Stimulated activated CD4-positive, alpha-beta T cell treated with anti-CD3 and anti-CD28 coated beads, TNF-alpha, amount 100 ng/mL, for 48 hours (primary cell): ENCODE measurements around the gene XPA.

Experiments
- DNase-seq, 3 donors: peaks; one replicate each; pipeline ENCODE4 v3.0.0-alpha.2; 2020; ENCODE audit warnings: low read depth in 3 of 3

XPA gene

DNA sequence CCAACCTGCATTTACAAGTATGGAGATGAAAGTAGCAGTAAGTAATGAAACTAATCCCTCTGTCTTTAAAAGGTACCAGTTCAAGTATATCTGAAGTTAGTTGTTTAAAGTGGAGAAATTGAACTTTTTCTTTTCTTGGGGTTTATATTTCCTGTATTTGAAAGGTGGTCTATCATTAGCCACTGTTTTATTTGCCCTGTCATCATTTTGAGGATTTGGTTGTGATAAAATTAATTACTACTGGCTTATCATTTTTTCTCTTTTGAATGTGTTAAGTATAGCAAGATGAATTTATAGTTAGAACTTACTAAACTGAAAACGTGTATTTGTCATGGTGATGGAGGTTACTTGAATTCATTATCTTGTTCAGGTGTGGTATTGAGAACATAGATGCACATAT, 38.4 kb downstream of the XPA start:
- DNase-seq = no peak

DNA sequence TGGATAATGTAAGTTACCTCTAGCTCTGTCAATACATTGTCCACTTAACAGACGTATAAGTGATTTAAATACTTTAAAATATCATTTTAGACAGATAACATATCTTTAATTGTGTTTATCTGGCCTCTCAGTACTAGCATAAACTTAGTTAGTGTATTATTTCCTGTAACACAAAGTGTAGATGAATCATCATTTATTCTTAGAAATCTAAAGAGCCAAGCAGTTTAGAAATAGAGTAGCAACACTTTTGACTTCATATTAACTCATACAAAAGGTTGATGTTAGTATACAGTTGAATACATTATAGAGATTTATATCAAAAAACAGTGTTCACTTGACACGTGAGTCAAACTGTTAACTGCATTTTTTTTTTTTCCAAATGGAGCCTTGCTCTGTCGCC, 45.5 kb downstream of the XPA start:
- DNase-seq = no peak

DNA sequence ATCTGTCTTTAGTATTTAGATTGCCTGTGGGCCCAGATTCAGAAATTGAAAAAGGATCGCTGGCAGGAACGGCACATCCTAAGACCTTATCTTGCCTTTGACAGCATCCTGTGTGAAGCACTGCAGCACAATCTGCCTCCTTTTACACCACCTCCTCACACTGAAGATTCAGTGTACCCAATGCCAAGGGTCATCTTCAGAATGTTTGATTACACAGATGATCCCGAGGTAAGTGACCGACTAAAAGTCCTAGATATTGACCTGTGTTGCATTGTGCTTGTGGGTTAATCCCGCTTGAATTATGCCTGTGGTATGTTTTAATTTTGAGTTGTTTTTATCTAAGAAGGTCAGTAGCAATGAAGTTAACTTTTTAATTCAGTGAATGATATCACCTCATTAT, 49.1 kb downstream of the XPA start:
- no peak for DNase-seq

DNA sequence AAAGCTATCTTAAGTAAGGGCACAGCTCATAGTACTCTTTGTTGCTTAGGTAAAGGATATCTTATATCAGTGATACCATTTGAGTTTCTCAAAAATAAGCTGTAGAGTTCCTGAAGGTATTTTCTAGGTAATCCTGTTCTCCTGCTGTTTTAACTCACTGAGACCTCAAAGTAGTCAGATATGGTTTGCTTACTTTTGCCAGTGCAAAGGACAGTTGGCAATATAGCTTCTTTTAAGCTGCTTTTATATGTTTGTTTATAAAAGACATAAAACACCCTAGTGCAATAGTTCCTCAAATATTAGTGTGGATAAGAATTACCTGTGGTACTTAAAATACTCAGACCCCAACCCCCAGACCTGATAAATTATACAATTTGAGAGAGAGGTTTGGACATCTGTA, 51.4 kb downstream of the XPA start:
- DNase-seq = no peak

DNA sequence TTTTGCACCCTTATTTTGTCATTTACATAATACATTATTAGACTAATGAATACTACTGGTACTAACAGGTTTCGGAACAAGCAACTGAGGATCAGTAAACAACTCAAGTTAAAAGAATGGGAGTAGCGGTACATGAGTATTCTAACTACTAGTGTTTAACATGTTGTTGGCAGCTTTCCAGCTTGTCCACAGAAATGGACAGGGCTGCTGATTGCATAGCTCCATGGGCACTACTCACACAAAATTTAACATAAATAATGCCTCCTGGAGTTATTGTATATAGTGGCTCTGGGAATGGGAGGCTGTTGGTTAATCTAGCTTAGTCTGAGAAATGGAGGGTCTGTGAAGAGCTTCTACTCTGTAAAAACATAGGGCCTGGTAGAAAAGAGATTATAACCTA, 56.8 kb downstream of the XPA start:
- no peak for DNase-seq

DNA sequence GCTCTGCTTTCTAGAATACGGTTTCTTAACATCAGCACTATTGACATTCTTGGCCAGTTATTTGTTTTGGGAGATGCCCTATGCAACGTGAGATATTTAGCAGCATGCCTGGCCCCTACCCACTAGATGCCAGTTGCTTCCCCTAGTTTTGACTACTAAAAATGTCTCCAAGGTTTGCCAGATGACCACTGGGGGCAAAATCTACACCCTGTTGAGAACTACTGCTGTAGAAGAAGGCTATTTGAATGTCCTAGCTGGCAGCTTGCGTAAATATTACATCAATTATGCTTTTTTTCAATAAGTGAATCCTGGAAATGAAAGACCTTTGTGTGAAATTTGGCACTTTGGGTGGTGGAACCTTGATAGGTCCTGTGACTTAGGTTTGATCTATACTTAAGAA, 58.5 kb downstream of the XPA start:
- DNase-seq = no peak

DNA sequence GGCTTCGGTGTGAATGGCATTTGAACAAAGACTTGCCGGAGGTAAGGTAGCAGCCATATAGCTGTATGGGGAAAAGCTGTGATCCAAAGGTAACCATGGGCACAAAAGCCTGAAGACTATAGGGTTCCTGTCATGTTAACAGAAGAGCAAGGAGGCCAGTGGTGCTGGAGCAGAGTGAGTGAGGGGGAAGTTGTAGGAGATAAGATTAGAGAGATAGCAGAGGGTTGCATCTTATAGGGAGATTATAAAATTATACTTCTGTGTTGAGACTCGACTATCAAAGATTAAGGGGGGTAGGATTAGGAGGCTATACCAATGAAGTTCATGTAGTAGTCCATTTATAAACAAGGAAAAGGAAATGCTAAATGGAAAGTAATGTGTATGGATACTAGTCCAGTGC, 60.2 kb downstream of the XPA start:
- DNase-seq = no peak

DNA sequence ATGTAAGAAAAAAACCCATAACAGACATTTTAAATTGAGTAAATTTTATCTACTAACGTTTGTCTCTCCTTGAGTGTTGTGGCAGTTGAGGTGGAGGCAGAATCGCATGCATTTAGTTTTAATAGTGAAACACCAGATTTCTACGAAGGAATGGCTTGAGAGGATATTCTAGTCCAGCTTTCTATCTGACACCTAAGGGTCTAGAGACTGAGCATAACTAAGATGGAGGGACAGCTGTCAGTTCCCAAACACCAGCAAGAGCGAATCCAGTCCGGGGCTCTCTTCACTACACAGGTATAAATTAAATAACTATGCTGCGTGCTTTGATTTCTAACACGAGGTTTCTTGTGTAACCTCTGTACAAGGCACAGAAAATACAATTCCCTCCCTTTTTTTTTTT, 62.1 kb downstream of the XPA start:
- DNase-seq = no peak

DNA sequence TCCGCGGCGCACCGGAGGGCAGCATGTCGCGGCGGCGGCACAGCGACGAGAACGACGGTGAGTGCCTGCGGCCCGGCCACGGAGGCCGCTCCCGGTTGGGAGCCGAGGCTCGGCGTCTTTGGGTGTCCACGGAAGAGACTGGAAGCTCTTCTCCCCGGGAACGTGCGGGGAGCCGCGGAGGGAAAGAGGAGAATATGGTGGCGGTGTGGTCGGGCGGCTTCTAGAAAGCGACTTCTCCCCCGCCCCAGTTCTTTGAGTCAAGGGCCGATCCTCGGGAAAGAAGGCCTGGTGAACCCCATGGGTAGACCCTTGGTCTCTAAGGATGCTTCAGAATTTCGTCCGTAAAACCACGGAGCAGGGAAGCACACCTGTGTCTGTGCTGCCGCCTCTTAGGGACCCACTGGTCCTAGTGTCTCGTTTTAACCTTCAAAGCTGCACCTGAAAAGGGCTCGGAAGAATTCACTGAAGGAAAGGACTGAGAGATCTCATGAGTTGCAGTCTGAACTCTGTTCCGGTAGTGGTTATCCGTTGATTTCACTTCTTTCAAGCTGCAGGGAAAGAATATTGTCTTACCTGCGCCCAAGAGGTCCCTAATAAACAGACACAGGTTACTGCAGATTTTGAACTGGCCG, 63.2 kb downstream of the XPA start:
- DNase-seq = no peak

DNA sequence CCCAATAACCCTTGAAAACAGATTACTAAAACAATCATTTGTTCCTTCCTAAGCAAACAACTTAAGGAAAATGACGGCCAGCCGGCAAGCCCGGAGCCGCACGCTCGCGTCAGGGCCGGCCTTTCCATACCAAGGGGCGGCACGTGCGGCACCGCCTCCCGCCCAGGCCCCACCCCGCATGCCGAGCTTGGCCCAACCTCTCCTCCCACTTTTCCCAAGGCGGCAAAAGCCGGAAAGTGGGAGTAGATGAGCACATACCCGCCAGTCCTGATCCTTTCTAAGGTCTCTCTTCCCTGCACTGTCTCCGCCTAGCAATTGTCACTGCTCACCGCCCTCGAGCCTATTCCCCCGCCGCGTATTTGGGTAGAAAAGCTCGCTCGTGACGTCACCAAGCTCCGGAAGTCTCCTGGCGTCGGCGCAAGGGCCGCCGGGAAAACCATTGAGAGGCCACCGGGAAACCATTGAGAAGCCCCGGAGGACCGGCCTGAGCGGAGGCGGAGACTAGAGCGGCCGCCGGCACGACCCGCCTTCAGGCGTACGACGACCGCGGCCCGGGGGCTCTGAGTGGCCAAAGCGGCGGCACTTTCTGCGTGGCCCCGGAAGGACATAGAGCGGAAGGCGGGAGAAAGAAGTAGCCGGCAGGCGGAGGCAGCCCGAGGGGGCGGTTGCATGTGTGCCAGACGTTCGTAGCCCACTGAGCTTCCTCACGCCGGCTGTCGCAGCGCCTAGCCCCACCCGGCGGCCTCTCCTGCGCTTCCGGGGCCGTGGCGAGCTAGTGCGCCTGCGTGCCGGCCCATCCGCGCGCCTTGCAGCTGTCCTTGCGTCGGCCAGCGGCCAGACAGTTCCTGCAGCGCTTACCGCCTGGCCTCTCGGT, 63.9 kb downstream of the XPA start, which contains the start of the genes NCBP1 and TSTD2:
Gene NCBP1, plus strand, starts transcription at position 837 of the 874 bp plus-strand sequence. CDS start 61 bp downstream, outside the sequence.
Gene TSTD2, minus strand, starts transcription at position 384 of the 874 bp plus-strand sequence. CDS start 5,806 bp downstream, outside the sequence.
- peak; percentile 88 to 95 (median 94) for DNase-seq

DNA sequence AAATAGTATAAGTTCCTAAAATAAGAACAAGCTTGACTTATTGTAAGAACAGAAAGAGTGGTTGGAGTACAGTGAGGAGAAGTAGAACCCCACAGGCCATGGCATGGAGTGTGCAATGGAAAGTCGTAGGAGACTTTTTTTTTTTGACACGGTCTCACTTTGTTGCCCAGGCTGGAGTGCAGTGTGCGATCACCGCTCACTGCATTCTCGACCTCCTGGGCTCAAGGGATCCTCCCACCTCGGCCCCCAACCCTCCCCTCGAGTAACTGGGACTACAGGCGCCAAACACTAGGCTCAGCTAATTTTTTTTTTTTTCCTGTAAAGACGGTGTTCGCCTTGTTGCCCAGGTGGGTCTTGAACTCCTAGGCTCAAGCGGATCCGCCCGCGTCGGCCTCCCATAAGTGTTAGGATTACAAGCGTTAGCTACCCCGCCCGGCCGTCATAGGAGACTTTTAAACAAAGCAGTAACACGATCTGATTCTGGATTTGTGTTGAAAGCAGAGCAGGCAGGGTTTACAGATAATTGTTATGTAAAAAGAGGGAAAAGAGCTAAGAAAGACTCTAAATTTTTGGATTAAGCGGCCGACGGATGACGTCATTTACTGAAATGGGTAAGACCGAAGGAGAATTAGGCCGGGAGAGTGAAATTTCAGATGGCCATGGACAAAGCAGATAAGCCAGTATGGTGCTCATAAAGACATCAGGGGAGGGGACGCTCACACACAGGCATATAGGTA, 64.7 kb downstream of the XPA start:
- DNase-seq = peak in 1 of 3 donors; percentile 8

DNA sequence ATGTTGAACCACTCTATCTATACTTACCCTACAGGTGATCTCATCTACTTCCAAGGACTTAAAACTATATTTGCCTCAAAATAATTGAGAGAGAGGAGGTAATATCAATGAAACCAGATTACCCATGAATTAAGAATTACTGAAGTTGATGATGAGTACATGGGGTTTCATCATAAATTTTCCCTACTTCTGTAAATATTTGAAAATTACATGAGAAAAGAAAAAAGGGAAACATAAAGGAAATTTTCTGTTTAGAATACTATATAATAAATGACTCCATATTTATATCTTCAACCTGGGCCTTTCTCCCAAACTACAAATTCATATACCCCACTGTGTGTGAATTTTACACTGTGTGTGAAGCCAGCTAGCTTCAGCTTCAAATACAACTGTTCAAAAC, 66.5 kb downstream of the XPA start:
- DNase-seq = no peak

DNA sequence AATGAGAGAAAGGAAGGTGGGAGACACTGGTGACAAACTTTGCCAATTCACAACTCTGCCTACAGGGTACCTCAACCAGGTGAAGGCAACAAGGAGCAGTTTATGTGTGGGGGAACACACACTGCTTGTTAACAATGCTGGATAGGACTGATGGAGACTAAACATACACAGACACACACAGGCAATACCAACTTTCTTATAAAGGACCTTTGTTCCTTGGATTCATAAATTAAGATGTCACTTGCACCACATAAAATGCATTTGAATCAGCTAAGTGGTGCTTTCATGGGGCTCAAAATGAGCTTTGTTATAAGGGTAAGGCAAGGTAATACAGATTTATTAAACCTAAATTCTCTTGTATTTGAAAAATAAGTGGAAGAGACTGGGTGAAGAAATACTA, 68.0 kb downstream of the XPA start:
- no peak for DNase-seq

DNA sequence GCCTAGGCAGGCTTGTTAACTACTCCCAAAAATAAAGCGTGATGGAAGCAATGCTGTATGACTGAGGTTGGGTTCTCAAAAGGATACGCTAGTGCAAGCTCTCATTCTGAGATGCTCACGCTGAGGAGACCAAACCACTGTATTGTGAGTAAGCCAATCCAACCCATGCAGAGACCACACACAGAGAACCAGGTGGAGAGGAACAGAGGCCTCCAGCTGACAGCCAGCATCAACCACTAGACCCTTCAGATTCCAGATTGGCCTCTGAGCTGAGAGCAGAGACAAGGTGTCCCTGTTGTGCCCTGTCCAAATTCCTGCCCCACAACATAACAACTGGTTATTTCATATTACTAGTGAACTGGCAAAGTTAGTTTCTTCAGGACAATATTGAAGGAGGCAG, 68.5 kb downstream of the XPA start:
- no peak for DNase-seq

DNA sequence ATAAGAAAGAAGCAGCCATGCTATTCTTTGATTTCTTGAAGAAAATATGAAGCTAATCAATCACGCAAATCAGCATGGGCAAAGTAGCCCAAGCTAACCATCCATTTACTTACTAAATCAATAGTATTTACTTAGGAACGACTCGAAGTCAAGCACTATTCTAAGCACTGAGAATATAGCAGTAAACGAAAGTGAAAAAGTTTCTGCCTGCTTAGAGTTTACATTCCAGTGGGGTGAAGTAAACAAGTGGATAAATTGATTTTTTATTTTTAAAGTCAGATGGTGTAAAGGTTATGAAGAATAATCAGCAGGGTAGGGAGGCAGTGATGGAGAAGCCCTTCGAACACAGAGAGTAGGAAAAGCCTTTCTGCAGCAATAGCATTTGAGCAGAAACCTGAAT, 69.5 kb downstream of the XPA start:
- no peak for DNase-seq

DNA sequence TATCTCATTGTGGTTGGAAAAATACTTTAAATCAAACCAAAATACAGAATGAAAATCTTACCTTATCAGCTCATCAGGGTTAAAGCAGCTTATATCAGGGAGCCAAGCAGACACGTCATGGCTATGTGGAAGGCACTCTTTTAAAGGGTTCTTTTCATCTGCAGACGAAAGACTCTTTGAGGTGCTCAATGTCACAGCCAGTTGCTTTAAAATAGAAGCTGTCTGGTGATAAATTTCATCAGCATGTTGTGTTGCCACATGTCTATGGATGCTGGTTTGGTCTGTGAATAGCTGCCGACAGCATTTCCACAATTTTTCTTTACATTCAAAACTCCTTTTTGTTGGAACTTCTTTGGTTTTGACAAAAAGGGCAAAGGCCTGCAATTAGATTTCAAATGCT, 71.5 kb downstream of the XPA start:
- DNase-seq = no peak
